Sigmoid colon (tissue), 7 donors: ENCODE measurements around the gene FITM1. TPM values are rescaled to one million over a fixed set of nuclear protein-coding genes. Genes with fewer than 3 reads are reported as not detected.

Source experiments
- DNase-seq: peaks from one replicate; pipeline ENCODE4 v3.0.0-alpha.2; 2019
- H3K27ac ChIP-seq, 4 donors: fragments of 200-600 bp; sonication (generic); one replicate each; pipeline ENCODE4 v1.5.1; 2016 to 2019; ENCODE audit warnings: mild to moderate bottlenecking in 1 of 4
- H3K27me3 ChIP-seq, 3 donors: fragments of 200-600 bp; sonication (generic); one replicate each; pipeline ENCODE4 v1.5.1; 2019; ENCODE audit warnings: mild to moderate bottlenecking in 1 of 3
- H3K36me3 ChIP-seq, 4 donors: fragments of 200-600 bp; sonication (generic); one replicate each; pipeline ENCODE4 v1.5.1; 2016 to 2019
- H3K4me1 ChIP-seq, 4 donors: fragments of 200-600 bp; sonication (generic); one replicate each; pipeline ENCODE4 v1.5.1; 2017 to 2019
- H3K4me3 ChIP-seq, 4 donors: fragments of 200-600 bp; sonication (generic); one replicate each; pipeline ENCODE4 v1.5.1; 2017 to 2019; ENCODE audit warnings: mild to moderate bottlenecking in 2 of 4, moderate library complexity in 1 of 4
- H3K9me3 ChIP-seq, 4 donors: fragments of 200-600 bp in 3 of 4; sonication (generic) in 3 of 4; one replicate each; pipeline versions ENCODE4 v1.5.1 to v1.6.1; 2013 to 2019
- CTCF ChIP-seq, 4 experiments: fragments of 450-650 bp in 3 of 4; fragments of 200-600 bp in 1 of 4; IDR thresholded peaks; one replicate each; pipeline ENCODE4 v1.5.1; 2016 to 2019; ENCODE audit warnings: antibody characterized with exemption in 4 of 4, mild to moderate bottlenecking in 3 of 4, moderate library complexity in 2 of 4
- EP300 ChIP-seq, 4 donors: sonication (generic); formaldehyde crosslinking; IDR thresholded peaks; one replicate each; pipeline ENCODE4 v1.6.1; 2017; ENCODE audit warnings: antibody characterized with exemption in 4 of 4
- POLR2A ChIP-seq, 2 donors: fragments of 450-650 bp; IDR thresholded peaks; one replicate each; pipeline ENCODE4 v1.6.1; 2016; ENCODE audit warnings: antibody characterized with exemption in 2 of 2, mild to moderate bottlenecking in 2 of 2, moderate library complexity in 2 of 2
- POLR2AphosphoS5 ChIP-seq, 4 donors: sonication (generic); formaldehyde crosslinking; IDR thresholded peaks; one replicate each; pipeline ENCODE4 v1.6.1; 2017; ENCODE audit warnings: antibody characterized with exemption in 4 of 4
- WGBS, 2 donors: extraction: QIAGEN DNeasy Blood & Tissue Kit; methylation state at CpG; one replicate each; pipeline ENCODE4 v1.1.7; 2013; 5-methylcytosine and 5-hydroxymethylcytosine counted together
- intact Hi-C: fragments of 100-400 bp; cut with DNase I; formaldehyde crosslinking; loops from one replicate; pipeline ENCODE4 v1.15.1; 2023
- polyA plus RNA-seq, 3 donors: library from polyadenylated mRNA; stranded (reverse); fragments of 200-250 nt; gene quantifications; one replicate each; pipeline ENCODE4 v1.2.3, GENCODE V29; 2013
- total RNA-seq, 4 donors: library from RNA; depleted of rRNA; stranded (reverse); fragments of >200 nt; gene quantifications; one replicate each; pipeline ENCODE4 v1.1.0, GENCODE V29; 2016
- donor health status: healthy with polysubstance abuse.
- donor health status: Bipolar disorder and iron deficiency.
- donor health status: healthy.

Gene FITM1
- total and polyA plus RNA-seq, 7 donors = 0.33 to 1.8 TPM; not detected in 5

GRCh38 chr14:24147761-24148428, 17.4 kb downstream of the FITM1 start:
- H3K4me1 ChIP-seq = peaks cover 0 to 40% (median 34%) of the 10 kb centered on the region in 4 donors

GRCh38 chr14:24149302-24149969, 19.0 kb downstream of the FITM1 start:
- intact Hi-C loops = loop anchor here (5.0 to 10.0 kb wide), 3 partner anchors 83 to 845 kb away; partner anchors contain the start of genes BCL2L2, GMPR2, NEDD8 and PPP1R3E
- H3K36me3 ChIP-seq = peaks cover 23 to 55% (median 42%) of the 10 kb centered on the region in 4 donors
- 92 to 97% methylated on average over 3 of the region's 3 CpGs for WGBS, 2 donors

More at GRCh38 chr14:24147761-24148428, 17.4 kb downstream of the FITM1 start:
- intact Hi-C loops = loop anchor here (2.0 to 10.0 kb wide), 4 partner anchors 13 to 843 kb away; partner anchors contain the start of genes BCL2L2, GMPR2, IRF9 and NEDD8
- H3K27ac ChIP-seq = peak overlapping the region; percentile 92 to 96 (median 95)
- H3K9me3 ChIP-seq = no peaks in the 10 kb centered on the region
- TF ChIP-seq POLR2AphosphoS5 (IDR thresholded peaks at IDR 0.05) (no peak), EP300 (IDR thresholded peaks at IDR 0.05) (no peak), POLR2A (IDR thresholded peaks at IDR 0.05) (no peak), CTCF (IDR thresholded peaks at IDR 0.05) (no peak)
- H3K36me3 ChIP-seq = peaks cover 21 to 55% (median 36%) of the 10 kb centered on the region in 4 donors
- H3K4me3 ChIP-seq = peak overlapping the region; percentile 58 to 98 (median 77)
- peak; percentile 78 for DNase-seq
- 3 to 5% methylated on average over 29 of the region's 29 CpGs for WGBS, 2 donors
- H3K27me3 ChIP-seq = no peaks in the 10 kb centered on the region

GRCh38 chr14:24150061-24150460, 19.6 kb downstream of the FITM1 start:
- Histone ChIP-seq H3K36me3 (peaks cover 23 to 61% (median 47%) of the 10 kb centered on the region in 4 donors), H3K4me1 (peaks cover 0 to 35% (median 30%) of the 10 kb centered on the region in 4 donors), H3K27ac (no peak overlapping the region), H3K4me3 (no peak overlapping the region), H3K9me3 (no peaks in the 10 kb centered on the region), H3K27me3 (no peaks in the 10 kb centered on the region)
- DNase-seq = no peak
- 93 to 94% methylated on average over 9 of the region's 9 CpGs for WGBS, 2 donors
- intact Hi-C loops = no loop called here
- TF ChIP-seq POLR2A (IDR thresholded peaks at IDR 0.05) (no peak), EP300 (IDR thresholded peaks at IDR 0.05) (no peak), POLR2AphosphoS5 (IDR thresholded peaks at IDR 0.05) (no peak)

More at GRCh38 chr14:24149302-24149969, 19.0 kb downstream of the FITM1 start:
- H3K4me3 ChIP-seq = no peak overlapping the region
- H3K4me1 ChIP-seq = peaks cover 0 to 40% (median 33%) of the 10 kb centered on the region in 4 donors
- H3K27ac ChIP-seq = no peak overlapping the region
- DNase-seq = no peak
- H3K27me3 ChIP-seq = no peaks in the 10 kb centered on the region
- TF ChIP-seq POLR2AphosphoS5 (IDR thresholded peaks at IDR 0.05) (no peak), EP300 (IDR thresholded peaks at IDR 0.05) (no peak), POLR2A (IDR thresholded peaks at IDR 0.05) (no peak), CTCF (IDR thresholded peaks at IDR 0.05) (no peak)
- no peaks in the 10 kb centered on the region for H3K9me3 ChIP-seq

GRCh38 chr14:24150567-24150966, 20.1 kb downstream of the FITM1 start:
- Histone ChIP-seq H3K4me3 (no peak overlapping the region), H3K27ac (no peak overlapping the region), H3K9me3 (no peaks in the 10 kb centered on the region), H3K27me3 (no peaks in the 10 kb centered on the region), H3K4me1 (peaks cover 0 to 30% (median 25%) of the 10 kb centered on the region in 4 donors), H3K36me3 (peaks cover 28 to 66% (median 52%) of the 10 kb centered on the region in 4 donors)
- TF ChIP-seq CTCF (IDR thresholded peaks at IDR 0.05) = no peak
- no peak for TF ChIP-seq EP300 (IDR thresholded peaks at IDR 0.05)
- no peak for TF ChIP-seq POLR2A (IDR thresholded peaks at IDR 0.05)
- TF ChIP-seq POLR2AphosphoS5 (IDR thresholded peaks at IDR 0.05) = no peak
- WGBS, 2 donors = 94 to 97% methylated on average over 9 of the region's 9 CpGs
- no peak for DNase-seq
- intact Hi-C loops = no loop called here

GRCh38 chr14:24150993-24151392, 20.5 kb downstream of the FITM1 start:
- TF ChIP-seq POLR2A (IDR thresholded peaks at IDR 0.05) = no peak
- TF ChIP-seq POLR2AphosphoS5 (IDR thresholded peaks at IDR 0.05) = no peak
- TF ChIP-seq EP300 (IDR thresholded peaks at IDR 0.05) = no peak
- no peak for TF ChIP-seq CTCF (IDR thresholded peaks at IDR 0.05)
- Histone ChIP-seq H3K36me3 (peaks cover 32 to 70% (median 56%) of the 10 kb centered on the region in 4 donors), H3K4me1 (peaks cover 0 to 26% (median 21%) of the 10 kb centered on the region in 4 donors), H3K27me3 (no peaks in the 10 kb centered on the region), H3K27ac (no peak overlapping the region), H3K4me3 (no peak overlapping the region), H3K9me3 (no peaks in the 10 kb centered on the region)
- intact Hi-C loops = no loop called here
- WGBS, 2 donors = 92% methylated on average over 9 of the region's 9 CpGs
- DNase-seq = no peak
